ENCODE measurements around the gene C16orf89.
A peak's percentile ranks its signal among the peaks of the same experiment; 100 is the strongest.
"Not testable (repeated sequence)": the region's sequence is repeated elsewhere in the genome, so short reads cannot be mapped to it uniquely, and the experiment has no call there.

Gene C16orf89

GRCh38 chr16:5088086-5088790 lies 22.5 kb upstream of the C16orf89 start:
- H3K27ac ChIP-seq = not testable (repeated sequence)

- not testable (repeated sequence) for H3K27ac ChIP-seq
Observed at GRCh38 chr16:5085716-5086115, 20.0 kb upstream of the C16orf89 start.

GRCh38 chr16:5084802-5085201 lies 19.0 kb upstream of the C16orf89 start:
- H3K27ac ChIP-seq = not testable (repeated sequence)
- peak; percentile 69 for TF ChIP-seq CTCF (conservative IDR thresholded peaks at IDR 0.05)

GRCh38 chr16:5084099-5084731 lies 18.5 kb upstream of the C16orf89 start:
- not testable (repeated sequence) for H3K27ac ChIP-seq

GRCh38 chr16:5083646-5084045 lies 17.9 kb upstream of the C16orf89 start:
- H3K27ac ChIP-seq = not testable (repeated sequence)

GRCh38 chr16:5080996-5081395 lies 15.2 kb upstream of the C16orf89 start:
- not testable (repeated sequence) for H3K27ac ChIP-seq

- not testable (repeated sequence) for H3K27ac ChIP-seq
Observed at GRCh38 chr16:5080461-5080860, 14.7 kb upstream of the C16orf89 start.

DNA sequence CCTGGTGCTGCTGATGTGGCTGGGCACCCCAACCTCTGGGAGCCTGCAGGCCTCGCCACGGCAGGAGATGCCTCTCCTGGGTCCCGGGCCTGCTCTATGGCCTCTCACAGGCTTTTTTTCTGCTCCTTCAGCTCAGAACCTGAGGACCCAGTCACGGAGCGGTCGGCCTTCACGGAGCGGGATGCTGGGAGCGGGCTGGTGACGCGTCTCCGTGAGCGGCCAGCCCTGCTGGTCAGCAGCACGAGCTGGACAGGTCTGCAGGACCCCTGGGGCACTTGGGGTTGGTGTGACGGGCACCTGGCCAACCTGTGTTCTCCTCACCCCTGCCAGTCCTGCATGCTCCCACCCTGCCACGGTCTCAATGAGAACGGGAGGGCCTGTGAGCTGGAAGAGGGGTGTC lies 12.9 kb upstream of the C16orf89 start:
- H3K27ac ChIP-seq = no peak overlapping the region
- no peak for TF ChIP-seq CTCF (conservative IDR thresholded peaks at IDR 0.05)

DNA sequence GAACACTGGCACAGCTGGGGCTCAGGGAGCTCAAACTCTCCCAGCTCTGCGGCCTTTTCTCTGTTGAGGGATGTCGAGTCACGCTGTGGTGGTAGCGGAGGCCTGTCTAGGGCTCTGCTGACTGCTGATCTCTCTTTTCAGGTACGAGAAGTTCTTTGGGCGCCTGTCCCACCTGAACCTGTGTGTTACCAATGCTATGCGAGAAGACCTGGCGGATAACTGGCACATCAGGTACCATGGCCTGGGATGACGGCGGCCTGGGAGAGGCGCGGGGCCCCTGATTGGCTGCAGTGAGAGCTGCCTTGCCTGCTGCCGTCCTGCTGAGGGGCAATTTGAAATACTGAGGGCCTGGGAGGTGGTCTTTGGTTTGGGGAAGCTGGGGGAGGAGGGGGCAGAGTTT lies 11.5 kb upstream of the C16orf89 start:
- no peak for TF ChIP-seq CTCF (conservative IDR thresholded peaks at IDR 0.05)
- no peak overlapping the region for H3K27ac ChIP-seq

GRCh38 chr16:5075637-5076036 lies 9.9 kb upstream of the C16orf89 start:
- no peak overlapping the region for H3K27ac ChIP-seq
- no peak for TF ChIP-seq CTCF (conservative IDR thresholded peaks at IDR 0.05)

DNA sequence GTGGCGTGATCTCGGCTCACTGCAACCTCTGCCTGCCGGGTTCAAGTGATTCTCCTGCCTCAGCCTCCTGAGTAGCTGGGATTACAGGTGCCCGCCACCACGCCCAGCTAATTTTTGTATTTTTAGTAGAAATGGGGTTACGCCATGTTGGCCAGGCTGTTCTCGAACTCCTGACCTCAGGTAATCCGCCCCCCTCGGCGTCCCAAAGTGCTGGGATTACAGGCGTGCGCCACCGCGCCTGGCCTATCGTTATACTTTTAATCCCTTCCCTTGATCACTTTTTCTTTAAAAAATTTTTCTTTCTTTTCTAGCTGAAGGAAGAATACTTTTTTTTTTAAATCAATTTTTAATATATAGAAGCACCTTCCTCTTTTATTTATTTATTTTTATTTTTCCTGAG lies 8.0 kb upstream of the C16orf89 start:
- H3K27ac ChIP-seq = not testable (repeated sequence)

DNA sequence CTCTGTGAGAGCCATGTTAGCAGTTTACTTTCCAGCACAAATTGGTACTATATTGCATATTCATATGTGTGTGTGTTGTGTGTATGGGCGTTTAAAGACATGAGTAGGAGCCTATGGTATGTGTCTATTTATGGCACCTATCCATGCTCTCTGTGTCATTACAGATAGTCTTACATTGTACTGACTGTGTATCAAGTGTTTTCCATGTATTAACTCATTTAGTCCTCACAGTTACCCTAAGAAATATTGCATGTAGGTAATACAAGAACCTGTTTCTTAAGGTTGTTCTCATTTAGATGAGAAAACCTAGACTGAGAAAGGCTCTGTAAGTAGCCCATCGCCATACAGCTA lies 7.5 kb upstream of the C16orf89 start:
- no peak overlapping the region for H3K27ac ChIP-seq

More for the DNA sequence above, 7.5 kb upstream of the C16orf89 start:
- TF ChIP-seq CTCF (conservative IDR thresholded peaks at IDR 0.05) = no peak

All from VCaP (cell line).